WTC11 (cell line): ENCODE measurements around the gene BCL2L1.

ENCODE experiments used
- ATF1 ChIP-seq: sonication (generic); formaldehyde crosslinking; IDR thresholded peaks from 2 replicates; pipeline ENCODE4 v1.8.1; 2023; ENCODE audit warnings: mild to moderate bottlenecking, moderate library complexity, missing genetic modification reagents
- ATF2 ChIP-seq: sonication (generic); formaldehyde crosslinking; IDR thresholded peaks from 2 replicates; pipeline ENCODE4 v1.8.1; 2022; ENCODE audit warnings: low read depth, missing genetic modification reagents, borderline replicate concordance
- CBFB ChIP-seq: sonication (generic); formaldehyde crosslinking; IDR thresholded peaks from 2 replicates; pipeline ENCODE4 v1.8.1; 2022; ENCODE audit warnings: mild to moderate bottlenecking, low read depth, missing genetic modification reagents
- TCF7 ChIP-seq: sonication (generic); formaldehyde crosslinking; IDR thresholded peaks from 2 replicates; pipeline ENCODE4 v1.8.0; 2022; ENCODE audit warnings: mild to moderate bottlenecking, low read depth, missing genetic modification reagents, moderate library complexity

- TF ChIP-seq TCF7 (CRISPR knock-in tag), result no peak
- no peak for TF ChIP-seq CBFB (CRISPR knock-in tag)
- no peak for TF ChIP-seq ATF1
- no peak for TF ChIP-seq ATF2 (CRISPR knock-in tag)
These were observed 81.3 kb downstream of the BCL2L1 start for GRCh38 chr20:31641391-31641790.
